H9 (cell line): ENCODE results near the gene CAMK1. TPM values are rescaled to one million over a fixed set of nuclear protein-coding genes. Genes with fewer than 3 reads are reported as not detected.

Experiments
- DNase-seq: peaks from one replicate; pipeline ENCODE4 v3.0.0-alpha.2; 2017
- H2AFZ ChIP-seq: one replicate; pipeline ENCODE4 v1.6.1; 2013; ENCODE audit warnings: mild to moderate bottlenecking, low read length, control low read depth, moderate library complexity
- H2AK5ac ChIP-seq: 2 replicates; pipeline ENCODE4 v1.6.1; 2013; ENCODE audit warnings: low read length, control low read depth, mixed read lengths; ENCODE audit not compliant: insufficient read length
- H2BK120ac ChIP-seq: one replicate; pipeline ENCODE4 v1.6.1; 2013; ENCODE audit warnings: low read depth, mild to moderate bottlenecking, low read length, control low read depth, inconsistent platforms; ENCODE audit not compliant: poor library complexity, severe bottlenecking
- H2BK12ac ChIP-seq: 2 replicates; pipeline ENCODE4 v1.6.1; 2013; ENCODE audit warnings: low read length, control low read depth, mixed read lengths, low read depth; ENCODE audit not compliant: insufficient read length
- H2BK15ac ChIP-seq: 2 replicates; pipeline ENCODE4 v1.6.1; 2013; ENCODE audit warnings: low read depth, low read length, control low read depth
- H2BK20ac ChIP-seq: one replicate; pipeline ENCODE4 v1.6.1; 2013; ENCODE audit warnings: low read depth, mild to moderate bottlenecking, low read length, control low read depth, inconsistent platforms; ENCODE audit not compliant: poor library complexity, severe bottlenecking
- H2BK5ac ChIP-seq: 2 replicates; pipeline ENCODE4 v1.6.1; 2013; ENCODE audit warnings: low read length, control low read depth, mixed read lengths; ENCODE audit not compliant: insufficient read length
- H3K14ac ChIP-seq: 2 replicates; pipeline ENCODE4 v1.6.1; 2013; ENCODE audit warnings: low read length, control low read depth; ENCODE audit not compliant: insufficient read depth
- H3K18ac ChIP-seq: 2 replicates; pipeline ENCODE4 v1.6.1; 2013; ENCODE audit warnings: low read depth, mild to moderate bottlenecking, mixed read lengths, low read length, control low read depth; ENCODE audit not compliant: insufficient read length
- H3K23ac ChIP-seq: 2 replicates; pipeline ENCODE4 v1.6.1; 2013; ENCODE audit warnings: low read length, control low read depth, mixed read lengths, low read depth; ENCODE audit not compliant: insufficient read length
- H3K23me2 ChIP-seq: 2 replicates; pipeline ENCODE4 v1.6.1; 2013; ENCODE audit warnings: low read depth, mild to moderate bottlenecking, mixed read lengths, low read length, control low read depth; ENCODE audit not compliant: insufficient read length, poor library complexity, severe bottlenecking
- H3K27ac ChIP-seq: 2 replicates; pipeline ENCODE4 v1.5.1; 2013; ENCODE audit warnings: low read length, control low read depth, mixed read lengths, low read depth; ENCODE audit not compliant: insufficient read length
- H3K27me3 ChIP-seq: 2 replicates; pipeline ENCODE4 v1.6.1; 2013; ENCODE audit warnings: low read length, control low read depth, inconsistent platforms; ENCODE audit not compliant: insufficient read depth
- H3K4ac ChIP-seq: 2 replicates; pipeline ENCODE4 v1.6.1; 2013; ENCODE audit warnings: low read depth, mild to moderate bottlenecking, control low read depth, inconsistent platforms, low read length, moderate library complexity
- H3K4me1 ChIP-seq: 2 replicates; pipeline ENCODE4 v1.6.1; 2013; ENCODE audit warnings: low read length, control low read depth, inconsistent platforms; ENCODE audit not compliant: insufficient read depth
- H3K4me2 ChIP-seq: 2 replicates; pipeline ENCODE4 v1.6.1; 2013; ENCODE audit warnings: low read length, control low read depth, mixed read lengths; ENCODE audit not compliant: insufficient read length, insufficient read depth
- H3K56ac ChIP-seq: 2 replicates; pipeline ENCODE4 v1.6.1; 2013; ENCODE audit warnings: low read depth, mild to moderate bottlenecking, mixed read lengths, low read length, control low read depth; ENCODE audit not compliant: insufficient read length
- H3K79me1 ChIP-seq: 2 replicates; pipeline ENCODE4 v1.6.1; 2013; ENCODE audit warnings: low read depth, mild to moderate bottlenecking, moderate library complexity, low read length, control low read depth, inconsistent platforms; ENCODE audit not compliant: insufficient read depth, poor library complexity, severe bottlenecking
- H3K79me2 ChIP-seq: 2 replicates; pipeline ENCODE4 v1.6.1; 2013; ENCODE audit warnings: low read length, control low read depth, inconsistent platforms; ENCODE audit not compliant: insufficient read depth
- H3K9ac ChIP-seq: 2 replicates; pipeline ENCODE4 v1.6.1; 2013; ENCODE audit warnings: low read length, control low read depth, mixed read lengths; ENCODE audit not compliant: insufficient read length; ENCODE audit errors: extremely low read depth
- H3K9me3 ChIP-seq: one replicate; pipeline ENCODE4 v1.6.1; 2013; ENCODE audit warnings: low read depth, low read length, inconsistent platforms; ENCODE audit not compliant: control insufficient read depth
- H3T11ph ChIP-seq: one replicate; pipeline ENCODE4 v1.6.1; 2013; ENCODE audit warnings: mild to moderate bottlenecking, low read length, control low read depth, inconsistent platforms
- H4K20me1 ChIP-seq: one replicate; pipeline ENCODE4 v1.6.1; 2013; ENCODE audit not compliant: control insufficient read depth, insufficient read length, insufficient read depth
- H4K5ac ChIP-seq: 2 replicates; pipeline ENCODE4 v1.6.1; 2013; ENCODE audit warnings: low read depth, mild to moderate bottlenecking, mixed read lengths, low read length, control low read depth; ENCODE audit not compliant: insufficient read length
- H4K8ac ChIP-seq: replicated peaks from 2 replicates; pipeline ENCODE4 v1.6.1; 2013; ENCODE audit warnings: low read length, control low read depth, mixed read lengths, low read depth; ENCODE audit not compliant: insufficient read length
- H4K91ac ChIP-seq: 2 replicates; pipeline ENCODE4 v1.6.1; 2013; ENCODE audit warnings: low read depth, mild to moderate bottlenecking, moderate library complexity, mixed read lengths, low read length, control low read depth; ENCODE audit not compliant: insufficient read length
- H3K27ac Mint-ChIP-seq, 3 experiments: 2 replicates in 2 of 3; 3 replicates in 1 of 3; pipeline ENCODE4 v1.8.0; 2020 to 2021; ENCODE audit warnings: mixed read lengths in 3 of 3, mild to moderate bottlenecking in 1 of 3, moderate library complexity in 1 of 3
- H3K27me3 Mint-ChIP-seq: 2 replicates; pipeline ENCODE4 v1.8.0; 2021; ENCODE audit warnings: low read depth, mild to moderate bottlenecking, moderate library complexity, mixed read lengths
- H3K36me3 Mint-ChIP-seq, 3 experiments: 2 replicates in 2 of 3; 3 replicates in 1 of 3; pipeline ENCODE4 v1.8.0; 2020 to 2021; ENCODE audit warnings: low read depth in 3 of 3, mixed read lengths in 3 of 3; ENCODE audit not compliant: insufficient read depth in 1 of 3
- H3K4me1 Mint-ChIP-seq, 2 experiments: 2 replicates each; pipeline ENCODE4 v1.8.0; 2020; ENCODE audit warnings: mixed read lengths in 2 of 2
- H3K4me3 Mint-ChIP-seq, 2 experiments: 2 replicates in 1 of 2; 3 replicates in 1 of 2; pipeline ENCODE4 v1.8.0; 2020 to 2021; ENCODE audit warnings: mild to moderate bottlenecking in 2 of 2, mixed read lengths in 2 of 2, moderate library complexity in 1 of 2
- H3K9me3 Mint-ChIP-seq, 2 experiments: 2 replicates in 1 of 2; 3 replicates in 1 of 2; pipeline ENCODE4 v1.8.0; 2020; ENCODE audit warnings: mild to moderate bottlenecking in 2 of 2, mixed read lengths in 2 of 2, moderate library complexity in 1 of 2
- CTCF ChIP-seq: fragments of 200-600 bp; sonication (generic); conservative IDR thresholded peaks from 3 replicates; pipeline ENCODE4 v1.8.0; 2021; ENCODE audit warnings: antibody characterized with exemption, mild to moderate bottlenecking
- WGBS: extraction: QIAGEN DNeasy Blood & Tissue Kit; methylation state at CpG from one replicate; pipeline ENCODE4 v1.1.7; 2013; ENCODE audit warnings: missing lambda C conversion rate, low lambda C conversion rate, mixed read lengths; ENCODE audit not compliant: insufficient read length; ENCODE audit errors: extremely low coverage; 5-methylcytosine and 5-hydroxymethylcytosine counted together
- total RNA-seq: library from RNA; stranded (reverse); gene quantifications from 2 replicates; pipeline ENCODE4 v1.2.1, GENCODE V29; 2021

The CAMK1 gene
- total RNA-seq, 1 experiment from 2014 or later, result 9.2 TPM

- H3K9ac ChIP-seq, result no peak overlapping the region
- H4K8ac ChIP-seq, result no peak overlapping the region
- no peak overlapping the region for H3K14ac ChIP-seq
- no peak overlapping the region for H3K27ac Mint-ChIP-seq
- no peak overlapping the region for H2BK20ac ChIP-seq
- H2AK5ac ChIP-seq, result no peak overlapping the region
- no peak overlapping the region for H3K56ac ChIP-seq
- H3K9me3 ChIP-seq, result no peaks in the 10 kb centered on the region
- H3K4me3 Mint-ChIP-seq, result no peak overlapping the region
- H4K20me1 ChIP-seq, result peaks cover 2% of the 10 kb centered on the region
- no peaks in the 10 kb centered on the region for H3K27me3 Mint-ChIP-seq
- H3K4me2 ChIP-seq, result no peak overlapping the region
- no peak overlapping the region for H2AFZ ChIP-seq
- H4K5ac ChIP-seq, result no peak overlapping the region
- H3K36me3 Mint-ChIP-seq, result peaks cover 37 to 74% (median 73%) of the 10 kb centered on the region in 3 experiments; a peak in 6 of 7 replicates
- H3K9me3 Mint-ChIP-seq, result no peaks in the 10 kb centered on the region
- H3K27me3 ChIP-seq, result no peaks in the 10 kb centered on the region
- peaks cover 13% of the 10 kb centered on the region; the same call in 1 of the 2 replicates for H3K79me2 ChIP-seq
- no peak overlapping the region for H3K18ac ChIP-seq
- H2BK12ac ChIP-seq, result no peak overlapping the region
- WGBS, result no CpG with 5 or more reads among the region's 2 CpGs
- no peak for TF ChIP-seq CTCF
- no peaks in the 10 kb centered on the region for H3K4me1 ChIP-seq
- no peak for DNase-seq
- no peak overlapping the region for H3K4ac ChIP-seq
- H3K27ac ChIP-seq, result no peak overlapping the region
- H2BK5ac ChIP-seq, result no peak overlapping the region
- H3K23ac ChIP-seq, result no peak overlapping the region
- H4K91ac ChIP-seq, result no peak overlapping the region
- peaks cover 4% of the 10 kb centered on the region for H3K79me1 ChIP-seq
- H2BK15ac ChIP-seq, result no peak overlapping the region
- no peak overlapping the region for H2BK120ac ChIP-seq
- peaks cover 6 to 9% of the 10 kb centered on the region in 2 experiments for H3K4me1 Mint-ChIP-seq
- H3K23me2 ChIP-seq, result peaks cover 8% of the 10 kb centered on the region
- H3T11ph ChIP-seq, result no peak overlapping the region
These were observed 32.9 kb downstream of the CAMK1 start for GRCh38 chr3:9736831-9737230.
